Measurements from ENCODE around the gene CHMP6.
A peak's percentile ranks its signal among the peaks of the same experiment; 100 is the strongest.
"Not testable (repeated sequence)": the region's sequence is repeated elsewhere in the genome, so short reads cannot be mapped to it uniquely, and the experiment has no call there.

Gene CHMP6

GRCh38 chr17:81027591-81028505 is 36.2 kb downstream of the CHMP6 start:
- Histone ChIP-seq H3K4me1 (ENCODE audit: control insufficient read depth, insufficient read depth, low read length) (peaks cover 7% of the 10 kb centered on the region; the same call in 1 of the 2 replicates), H3K27ac (ENCODE audit: low read depth, low read length) (no peak overlapping the region), H3K9me3 (ENCODE audit: control insufficient read depth, insufficient read depth, low read depth, low read length) (peaks cover 5% of the 10 kb centered on the region; the same call in 1 of the 2 replicates), H3K27me3 (ENCODE audit: control insufficient read depth, insufficient read depth, low read length) (peaks cover 4% of the 10 kb centered on the region; the same call in 1 of the 2 replicates), H3K4me3 (ENCODE audit: low read depth, low read length) (no peak overlapping the region), H3K36me3 (ENCODE audit: control insufficient read depth, insufficient read depth, low read length) (no peaks in the 10 kb centered on the region), H3K9ac (ENCODE audit: low read length) (no peak overlapping the region)

DNA sequence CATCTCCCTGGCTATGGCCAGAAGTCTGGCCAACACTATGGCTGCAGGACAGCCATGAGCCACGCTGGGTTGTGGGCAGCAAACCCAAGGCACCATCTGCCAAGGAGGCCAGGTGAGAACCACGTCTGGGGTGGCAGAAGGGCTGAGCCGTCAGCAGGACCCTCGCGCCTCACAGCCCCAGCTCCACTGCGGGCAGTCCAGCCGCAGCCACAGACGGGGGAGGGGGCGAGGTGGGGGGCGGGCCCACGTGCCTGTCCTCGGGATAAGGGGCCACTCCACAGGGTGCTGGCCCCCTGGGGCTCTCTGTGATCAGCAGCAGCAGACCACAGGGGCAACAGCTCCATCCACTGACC is 36.8 kb downstream of the CHMP6 start:
- no peaks in the 10 kb centered on the region for H3K36me3 ChIP-seq (ENCODE audit: control insufficient read depth, insufficient read depth, low read length)
- peaks cover 5% of the 10 kb centered on the region; the same call in 1 of the 2 replicates for H3K9me3 ChIP-seq (ENCODE audit: control insufficient read depth, insufficient read depth, low read depth, low read length)
- H3K27ac ChIP-seq (ENCODE audit: low read depth, low read length), result no peak overlapping the region
- H3K27me3 ChIP-seq (ENCODE audit: control insufficient read depth, insufficient read depth, low read length), result peaks cover 8% of the 10 kb centered on the region; the same call in 1 of the 2 replicates
- no peak overlapping the region for H3K4me3 ChIP-seq (ENCODE audit: low read depth, low read length)
- H3K9ac ChIP-seq (ENCODE audit: low read length), result no peak overlapping the region
- peaks cover 11% of the 10 kb centered on the region; the same call in 1 of the 2 replicates for H3K4me1 ChIP-seq (ENCODE audit: control insufficient read depth, insufficient read depth, low read length)

GRCh38 chr17:81029859-81030258 is 38.2 kb downstream of the CHMP6 start:
- H3K9me3 ChIP-seq (ENCODE audit: control insufficient read depth, insufficient read depth, low read depth, low read length), result peaks cover 5% of the 10 kb centered on the region; the same call in 1 of the 2 replicates
- no peak overlapping the region for H3K4me3 ChIP-seq (ENCODE audit: low read depth, low read length)
- H3K27ac ChIP-seq (ENCODE audit: low read depth, low read length), result no peak overlapping the region
- peaks cover 15% of the 10 kb centered on the region for H3K27me3 ChIP-seq (ENCODE audit: control insufficient read depth, insufficient read depth, low read length)
- no peak overlapping the region for H3K9ac ChIP-seq (ENCODE audit: low read length)
- H3K4me1 ChIP-seq (ENCODE audit: control insufficient read depth, insufficient read depth, low read length), result peaks cover 14% of the 10 kb centered on the region
- no peaks in the 10 kb centered on the region for H3K36me3 ChIP-seq (ENCODE audit: control insufficient read depth, insufficient read depth, low read length)

- not testable (repeated sequence) for H3K36me3 ChIP-seq (ENCODE audit: control insufficient read depth, insufficient read depth, low read length); H3K27ac ChIP-seq (ENCODE audit: low read depth, low read length); H3K9me3 ChIP-seq (ENCODE audit: control insufficient read depth, insufficient read depth, low read depth, low read length); H3K4me3 ChIP-seq (ENCODE audit: low read depth, low read length); H3K9ac ChIP-seq (ENCODE audit: low read length)
- peaks cover 14% of the 10 kb centered on the region for H3K4me1 ChIP-seq (ENCODE audit: control insufficient read depth, insufficient read depth, low read length)
- H3K27me3 ChIP-seq (ENCODE audit: control insufficient read depth, insufficient read depth, low read length), result peaks cover 15% of the 10 kb centered on the region
Measured at GRCh38 chr17:81030312-81030711, 38.7 kb downstream of the CHMP6 start.

GRCh38 chr17:81030741-81031565 is 39.3 kb downstream of the CHMP6 start:
- Histone ChIP-seq H3K27me3 (ENCODE audit: control insufficient read depth, insufficient read depth, low read length) (peaks cover 18% of the 10 kb centered on the region), H3K27ac (ENCODE audit: low read depth, low read length) (no peak overlapping the region), H3K9ac (ENCODE audit: low read length) (no peak overlapping the region), H3K36me3 (ENCODE audit: control insufficient read depth, insufficient read depth, low read length) (no peaks in the 10 kb centered on the region), H3K4me1 (ENCODE audit: control insufficient read depth, insufficient read depth, low read length) (peaks cover 15% of the 10 kb centered on the region), H3K9me3 (ENCODE audit: control insufficient read depth, insufficient read depth, low read depth, low read length) (peaks cover 5% of the 10 kb centered on the region; the same call in 1 of the 2 replicates), H3K4me3 (ENCODE audit: low read depth, low read length) (no peak overlapping the region)

DNA sequence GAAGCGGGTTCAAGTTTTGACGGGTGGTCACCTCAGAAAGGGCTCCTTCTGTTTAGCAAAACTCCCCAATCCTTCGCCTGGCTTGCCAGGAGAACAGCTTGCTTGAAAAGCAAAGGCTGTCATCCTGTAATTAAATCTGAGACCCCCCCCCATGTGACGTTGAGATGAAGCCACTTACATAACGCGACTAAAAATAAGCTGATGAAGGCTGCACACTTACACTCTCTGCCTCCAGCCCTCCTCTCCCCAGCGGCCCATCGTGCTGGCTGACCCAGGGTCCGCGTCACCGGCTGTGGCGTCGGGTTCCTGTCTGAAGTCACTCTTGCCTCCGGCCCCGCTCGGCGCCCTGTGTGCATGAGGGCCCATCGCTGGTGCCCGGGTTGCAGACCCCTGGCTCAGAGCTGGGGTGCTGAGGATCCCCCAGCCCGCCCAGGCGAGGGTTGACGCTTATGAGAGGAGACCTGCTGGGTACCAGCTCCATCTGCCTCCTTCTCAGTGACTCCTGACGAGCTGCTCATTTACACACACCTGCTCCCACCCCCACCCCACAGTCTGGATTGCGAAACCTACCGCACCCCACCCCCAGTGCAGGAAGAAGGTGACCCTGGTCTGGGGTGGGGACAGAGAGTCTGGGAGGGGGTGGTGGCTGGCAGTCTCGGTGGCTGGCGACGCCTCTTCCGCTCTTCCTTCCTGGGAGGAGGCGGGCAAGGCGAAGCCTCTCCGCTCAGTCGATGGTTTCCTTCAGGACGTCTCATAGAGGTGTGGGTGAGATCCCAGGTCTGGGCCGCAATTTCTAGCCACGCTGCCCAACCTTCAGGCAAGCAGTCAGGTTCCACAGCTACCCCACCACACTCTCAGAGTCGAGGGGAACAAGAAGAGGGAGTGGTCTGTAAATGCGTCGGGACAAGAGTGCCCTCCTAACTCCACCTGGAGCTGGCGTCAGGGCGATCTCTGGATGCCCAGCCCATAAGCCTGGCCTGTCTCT is 40.2 kb downstream of the CHMP6 start:
- Histone ChIP-seq H3K27ac (ENCODE audit: low read depth, low read length) (no peak overlapping the region), H3K9ac (ENCODE audit: low read length) (no peak overlapping the region), H3K4me3 (ENCODE audit: low read depth, low read length) (no peak overlapping the region), H3K4me1 (ENCODE audit: control insufficient read depth, insufficient read depth, low read length) (peaks cover 23% of the 10 kb centered on the region), H3K9me3 (ENCODE audit: control insufficient read depth, insufficient read depth, low read depth, low read length) (peaks cover 3% of the 10 kb centered on the region; the same call in 1 of the 2 replicates), H3K36me3 (ENCODE audit: control insufficient read depth, insufficient read depth, low read length) (no peaks in the 10 kb centered on the region), H3K27me3 (ENCODE audit: control insufficient read depth, insufficient read depth, low read length) (peaks cover 27% of the 10 kb centered on the region)

- Histone ChIP-seq H3K27ac (ENCODE audit: low read depth, low read length) (no peak overlapping the region), H3K9ac (ENCODE audit: low read length) (no peak overlapping the region), H3K27me3 (ENCODE audit: control insufficient read depth, insufficient read depth, low read length) (peaks cover 27% of the 10 kb centered on the region), H3K9me3 (ENCODE audit: control insufficient read depth, insufficient read depth, low read depth, low read length) (no peaks in the 10 kb centered on the region), H3K4me3 (ENCODE audit: low read depth, low read length) (no peak overlapping the region; the same call in 1 of the 2 replicates), H3K4me1 (ENCODE audit: control insufficient read depth, insufficient read depth, low read length) (peaks cover 23% of the 10 kb centered on the region), H3K36me3 (ENCODE audit: control insufficient read depth, insufficient read depth, low read length) (no peaks in the 10 kb centered on the region)
Measured at GRCh38 chr17:81032641-81033480, 41.2 kb downstream of the CHMP6 start.

- Histone ChIP-seq H3K4me1 (ENCODE audit: control insufficient read depth, insufficient read depth, low read length) (peaks cover 19% of the 10 kb centered on the region), H3K4me3 (ENCODE audit: low read depth, low read length) (peak overlapping the region; percentile 71), H3K27me3 (ENCODE audit: control insufficient read depth, insufficient read depth, low read length) (peaks cover 27% of the 10 kb centered on the region), H3K9me3 (ENCODE audit: control insufficient read depth, insufficient read depth, low read depth, low read length) (no peaks in the 10 kb centered on the region), H3K36me3 (ENCODE audit: control insufficient read depth, insufficient read depth, low read length) (no peaks in the 10 kb centered on the region), H3K9ac (ENCODE audit: low read length) (peak overlapping the region; percentile 10), H3K27ac (ENCODE audit: low read depth, low read length) (no peak overlapping the region)
Measured at GRCh38 chr17:81033535-81034167, 42.0 kb downstream of the CHMP6 start.

DNA sequence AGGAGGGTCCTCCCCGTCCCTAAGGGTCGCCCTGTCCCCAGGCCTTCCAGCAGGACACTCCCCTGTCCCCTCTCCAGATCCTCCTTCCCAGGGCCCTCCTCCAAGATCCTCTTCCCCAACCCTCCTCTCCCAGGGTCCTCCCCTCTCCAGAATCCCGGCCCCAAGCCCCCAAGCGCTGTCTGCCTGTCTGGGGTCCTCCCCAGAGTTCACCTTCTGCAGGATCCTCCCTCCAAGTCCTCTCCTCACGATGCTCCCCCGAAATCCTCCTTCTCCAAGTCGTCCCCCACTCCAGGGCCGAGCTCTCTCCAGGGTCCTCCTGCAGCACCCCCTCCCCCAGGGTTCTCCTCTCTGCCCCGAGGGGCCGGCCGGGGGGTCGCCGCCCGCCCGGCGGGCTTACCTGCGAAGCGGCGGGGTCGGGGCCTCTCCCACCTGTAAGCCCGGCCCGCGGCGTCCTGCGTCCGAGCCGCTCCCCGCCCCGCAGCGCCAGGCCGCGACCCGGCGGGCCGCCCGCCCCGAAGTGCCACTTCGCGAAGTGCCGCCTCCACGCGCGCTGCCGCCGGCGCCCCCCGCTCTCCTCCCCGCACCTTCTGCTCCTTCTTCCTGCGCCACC is 42.6 kb downstream of the CHMP6 start:
- H3K27me3 ChIP-seq (ENCODE audit: control insufficient read depth, insufficient read depth, low read length), result peaks cover 27% of the 10 kb centered on the region
- H3K27ac ChIP-seq (ENCODE audit: low read depth, low read length), result no peak overlapping the region

More for the DNA sequence above, 42.6 kb downstream of the CHMP6 start:
- Histone ChIP-seq H3K4me3 (ENCODE audit: low read depth, low read length) (peak overlapping the region; percentile 71), H3K4me1 (ENCODE audit: control insufficient read depth, insufficient read depth, low read length) (peaks cover 19% of the 10 kb centered on the region), H3K36me3 (ENCODE audit: control insufficient read depth, insufficient read depth, low read length) (no peaks in the 10 kb centered on the region), H3K9ac (ENCODE audit: low read length) (peak overlapping the region; percentile 10), H3K9me3 (ENCODE audit: control insufficient read depth, insufficient read depth, low read depth, low read length) (no peaks in the 10 kb centered on the region)

Measured in HUES6 (cell line).